ENCODE measurements around the gene KBTBD6. TPM values are rescaled to one million over a fixed set of nuclear protein-coding genes. Genes with fewer than 3 reads are reported as not detected.

Gene KBTBD6
- total and polyA plus RNA-seq, 2 of the 13 experiments (the other 11 are each of a cell fraction or from before 2014, with no cell fraction given), result 4.4 to 12.0 TPM

DNA sequence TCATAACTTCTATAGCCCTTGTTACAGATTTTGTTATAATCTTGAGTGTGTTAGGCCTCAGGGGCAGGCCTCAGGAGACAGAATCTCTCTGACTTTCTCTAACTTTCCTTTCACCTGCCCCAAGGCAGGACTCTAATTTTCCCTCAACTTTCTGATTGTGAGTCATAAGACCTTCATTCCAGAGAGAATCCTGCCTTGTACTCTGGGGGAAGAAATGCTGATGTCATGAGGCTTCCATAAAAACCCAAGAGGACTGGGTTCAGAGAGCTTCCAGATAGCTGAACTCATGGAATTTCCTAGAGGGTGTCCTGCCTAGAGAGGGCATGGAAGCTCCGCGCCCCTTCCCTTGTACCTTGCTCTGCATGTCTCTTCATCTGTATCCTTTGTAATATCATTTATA is 5.3 kb upstream of the KBTBD6 start:
- Histone ChIP-seq H3K4me2 (ENCODE audit: low read depth, low read length) (no peak overlapping the region), H4K20me1 (ENCODE audit: insufficient read depth, low read length) (no peaks in the 10 kb centered on the region), H3K27ac (ENCODE audit: extremely low read length, insufficient read depth, low read length) (no peak overlapping the region), H3K4me1 (ENCODE audit: insufficient read depth, low read length) (peaks cover 10% of the 10 kb centered on the region), H3K9ac (ENCODE audit: insufficient read depth, low read depth, low read length) (no peak overlapping the region), H3K79me2 (ENCODE audit: insufficient read depth, low read length) (peaks cover under 1% of the 10 kb centered on the region), H3K9me3 (ENCODE audit: low read length) (no peaks in the 10 kb centered on the region), H3K36me3 (replicated peaks in 1 of 2; ENCODE audit: control insufficient read depth in 1 of 2, insufficient read depth in 2 of 2, low read length in 2 of 2) (no peaks in the 10 kb centered on the region), H3K4me3 (replicated peaks in 1 of 3; ENCODE audit: insufficient read depth in 1 of 3, low read depth in 2 of 3, low read length in 3 of 3) (no peak overlapping the region), H3K27me3 (ENCODE audit: control insufficient read depth in 1 of 2, insufficient read depth in 2 of 2, low read length in 2 of 2) (no peaks in the 10 kb centered on the region; a peak in 1 of 5 replicates), H2AFZ (ENCODE audit: low read length) (no peak overlapping the region)
- ChIA-PET POLR2A (no interaction called here), CTCF (ENCODE audit: low intra/inter-chr PET ratio, low total read pairs) (no interaction called here)
- FAIRE-seq (no peak), DNase-seq (ENCODE audit: low spot score) (no peak), ATAC-seq (no peak)
- in situ Hi-C loops (cut with HindIII; ENCODE audit: extremely low pct_ligation_motif_present, low pct_unique_long_range_greater_than_20kb) (no loop called here), intact Hi-C loops (cut with micrococcal nuclease; ENCODE audit: unreplicated experiment) (no loop called here)
- no peak for TF ChIP-seq BORCS8-MEF2B (CRISPR knock-in tag; IDR thresholded peaks at IDR 0.05)
- TF ChIP-seq ELF4 (CRISPR knock-in tag; IDR thresholded peaks at IDR 0.05; ENCODE audit: borderline replicate concordance), result no peak
- no peak for TF ChIP-seq ZNF160 (CRISPR knock-in tag; IDR thresholded peaks at IDR 0.05)
- TF ChIP-seq HNRNPK (IDR thresholded peaks at IDR 0.05; ENCODE audit: low read depth, low read length, poor library complexity, severe bottlenecking), result no peak
- TF ChIP-seq ATF1 (CRISPR knock-in tag; IDR thresholded peaks at IDR 0.05), result no peak
- TF ChIP-seq GTF2F1 (IDR thresholded peaks at IDR 0.05; ENCODE audit: low read length), result no peak
- TF ChIP-seq ISX (CRISPR knock-in tag; conservative IDR thresholded peaks at IDR 0.05), result no peak
- WGBS (ENCODE audit: low lambda C conversion rate), result 95% methylated on average over 2 of the region's 2 CpGs
- no TSS peak for BruUV-seq (replicated peaks)

GRCh38 chr13:41137241-41137640 is 4.6 kb upstream of the KBTBD6 start:
- Histone ChIP-seq H3K36me3 (replicated peaks in 1 of 2; ENCODE audit: control insufficient read depth in 1 of 2, insufficient read depth in 2 of 2, low read length in 2 of 2) (no peaks in the 10 kb centered on the region), H3K4me1 (ENCODE audit: insufficient read depth, low read length) (peaks cover 10% of the 10 kb centered on the region), H3K27me3 (ENCODE audit: control insufficient read depth in 1 of 2, insufficient read depth in 2 of 2, low read length in 2 of 2) (no peaks in the 10 kb centered on the region; a peak in 1 of 5 replicates), H3K9me3 (ENCODE audit: low read length) (no peaks in the 10 kb centered on the region), H2AFZ (ENCODE audit: low read length) (no peak overlapping the region), H4K20me1 (ENCODE audit: insufficient read depth, low read length) (no peaks in the 10 kb centered on the region), H3K4me3 (replicated peaks in 1 of 3; ENCODE audit: insufficient read depth in 1 of 3, low read depth in 2 of 3, low read length in 3 of 3) (no peak overlapping the region), H3K4me2 (ENCODE audit: low read depth, low read length) (no peak overlapping the region), H3K79me2 (ENCODE audit: insufficient read depth, low read length) (peaks cover 3% of the 10 kb centered on the region), H3K9ac (ENCODE audit: insufficient read depth, low read depth, low read length) (no peak overlapping the region), H3K27ac (ENCODE audit: extremely low read length, insufficient read depth, low read length) (no peak overlapping the region)
- no peak for FAIRE-seq
- intact Hi-C loops (cut with micrococcal nuclease; ENCODE audit: unreplicated experiment), result no loop called here
- in situ Hi-C loops (cut with HindIII; ENCODE audit: extremely low pct_ligation_motif_present, low pct_unique_long_range_greater_than_20kb), result no loop called here
- ChIA-PET CTCF (ENCODE audit: low intra/inter-chr PET ratio, low total read pairs) (no interaction called here), POLR2A (no interaction called here)
- no peak for DNase-seq (ENCODE audit: low spot score)
- BruUV-seq (replicated peaks), result no TSS peak
- no peak for ATAC-seq
- WGBS (ENCODE audit: low lambda C conversion rate), result 70% methylated on average over 3 of the region's 3 CpGs
- TF ChIP-seq TAF15 (IDR thresholded peaks at IDR 0.05; ENCODE audit: low read depth, low read length, poor library complexity, severe bottlenecking), result no peak
- no peak for TF ChIP-seq HNRNPL (IDR thresholded peaks at IDR 0.05; ENCODE audit: low read depth, low read length)
- TF ChIP-seq, protein P1, sequence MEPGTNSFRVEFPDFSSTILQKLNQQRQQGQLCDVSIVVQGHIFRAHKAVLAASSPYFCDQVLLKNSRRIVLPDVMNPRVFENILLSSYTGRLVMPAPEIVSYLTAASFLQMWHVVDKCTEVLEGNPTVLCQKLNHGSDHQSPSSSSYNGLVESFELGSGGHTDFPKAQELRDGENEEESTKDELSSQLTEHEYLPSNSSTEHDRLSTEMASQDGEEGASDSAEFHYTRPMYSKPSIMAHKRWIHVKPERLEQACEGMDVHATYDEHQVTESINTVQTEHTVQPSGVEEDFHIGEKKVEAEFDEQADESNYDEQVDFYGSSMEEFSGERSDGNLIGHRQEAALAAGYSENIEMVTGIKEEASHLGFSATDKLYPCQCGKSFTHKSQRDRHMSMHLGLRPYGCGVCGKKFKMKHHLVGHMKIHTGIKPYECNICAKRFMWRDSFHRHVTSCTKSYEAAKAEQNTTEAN (CRISPR knock-in tag; conservative IDR thresholded peaks at IDR 0.05), result no peak
- no peak for TF ChIP-seq TOE1 (CRISPR knock-in tag; IDR thresholded peaks at IDR 0.05)

Data from HepG2 (cell line).